ENCODE data around the gene LRCOL1.

GRCh38 chr12:132579744-132580143 is 30.6 kb downstream of the LRCOL1 start:
- no peak for TF ChIP-seq BHLHE40 (IDR thresholded peaks at IDR 0.05; ENCODE audit: borderline replicate concordance)
- no peak for TF ChIP-seq FOXM1 (IDR thresholded peaks at IDR 0.05; ENCODE audit: borderline replicate concordance)
- no peak for TF ChIP-seq SUZ12 (IDR thresholded peaks at IDR 0.05)
- TF ChIP-seq TARDBP (IDR thresholded peaks at IDR 0.05) = no peak
- no peak for TF ChIP-seq SP1 (IDR thresholded peaks at IDR 0.05)
- TF ChIP-seq PKNOX1 (IDR thresholded peaks at IDR 0.05) = no peak
- no peak for TF ChIP-seq ZNF384 (IDR thresholded peaks at IDR 0.05)
- no peak for TF ChIP-seq FOXK2 (IDR thresholded peaks at IDR 0.05)
- no peak for TF ChIP-seq ARNT (IDR thresholded peaks at IDR 0.05)
- no peak for TF ChIP-seq HDGF (IDR thresholded peaks at IDR 0.05; ENCODE audit: borderline replicate concordance)
- no peak for TF ChIP-seq L3MBTL2 (conservative IDR thresholded peaks at IDR 0.05)
